ENCODE measurements around the gene CHRNA9.
"Not testable (repeated sequence)": the region's sequence is repeated elsewhere in the genome, so short reads cannot be mapped to it uniquely, and the experiment has no call there.

CHRNA9 gene

DNA sequence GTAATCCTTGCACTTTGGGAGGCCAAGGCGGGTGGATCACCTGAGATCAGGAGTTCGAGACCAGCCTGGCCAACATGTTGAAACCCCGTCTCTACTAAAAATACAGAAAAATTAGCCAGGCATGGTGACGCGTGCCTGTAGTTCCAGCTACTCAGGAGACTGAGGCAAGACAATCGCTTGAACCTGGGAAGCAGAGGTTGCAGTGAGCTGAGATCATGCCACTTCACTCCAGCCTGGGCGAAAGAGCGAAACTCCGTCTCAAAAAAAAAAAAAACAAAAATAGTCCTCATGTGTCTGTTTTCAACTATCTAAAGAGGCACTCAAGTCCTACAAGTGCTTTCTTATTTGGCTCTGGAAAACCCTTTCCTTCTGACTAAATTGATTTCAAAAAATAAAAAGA is 57.1 kb downstream of the CHRNA9 start:
- DNase-seq, result not testable (repeated sequence)

DNA sequence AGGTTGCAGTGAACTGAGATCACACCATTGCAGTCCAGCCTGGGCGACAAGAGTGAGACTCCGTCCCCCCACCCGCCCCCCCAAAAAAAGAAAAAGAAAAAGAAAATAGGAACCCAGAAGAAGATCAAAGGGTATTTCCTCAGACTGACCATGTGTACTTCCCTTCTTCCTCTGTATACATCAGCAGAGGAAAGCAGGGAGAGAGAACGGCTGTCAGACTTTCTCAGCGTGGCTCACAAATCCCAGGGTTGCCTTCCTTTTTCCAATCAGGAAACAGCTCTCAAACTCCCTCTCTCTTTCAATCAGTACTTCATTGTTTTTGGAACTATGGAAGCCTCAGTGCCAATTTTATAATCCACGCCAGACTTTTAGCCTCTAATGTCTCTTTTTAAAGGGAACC is 59.1 kb downstream of the CHRNA9 start:
- DNase-seq, result no peak

DNA sequence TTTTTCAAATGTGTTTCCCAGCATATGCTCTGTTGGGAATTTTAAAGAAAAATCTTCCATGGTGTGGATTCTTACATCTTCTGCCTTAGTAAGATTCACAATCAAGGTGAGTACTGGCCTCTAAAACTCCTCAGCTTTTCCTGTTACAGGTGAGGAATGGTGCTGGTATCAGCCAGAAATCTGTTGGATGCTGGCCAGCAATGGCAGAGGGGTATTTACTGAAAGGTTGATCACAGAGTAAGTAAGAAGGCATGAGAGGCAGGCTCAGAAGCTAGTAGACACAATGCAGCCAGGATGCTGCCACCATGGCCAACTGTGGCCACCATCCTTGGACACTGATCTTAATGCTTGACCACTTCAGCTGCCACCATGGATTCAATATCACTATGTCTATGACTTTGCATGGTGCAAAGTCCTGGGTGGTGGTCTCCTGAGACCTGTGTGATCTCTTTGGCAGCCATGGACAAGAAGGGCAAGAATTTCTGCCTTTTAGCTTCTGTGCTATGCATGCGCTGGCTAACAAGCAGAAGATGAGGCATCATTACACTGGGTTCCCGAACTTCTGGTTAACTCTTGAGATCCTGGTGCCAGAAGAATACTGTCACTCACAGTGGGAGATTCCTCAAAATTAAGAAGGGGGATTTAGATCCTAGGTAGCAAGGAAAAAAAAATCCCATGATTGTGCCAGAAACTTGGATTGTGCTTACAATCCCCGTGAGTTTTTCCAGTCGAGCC is 60.2 kb downstream of the CHRNA9 start:
- DNase-seq, result no peak

DNA sequence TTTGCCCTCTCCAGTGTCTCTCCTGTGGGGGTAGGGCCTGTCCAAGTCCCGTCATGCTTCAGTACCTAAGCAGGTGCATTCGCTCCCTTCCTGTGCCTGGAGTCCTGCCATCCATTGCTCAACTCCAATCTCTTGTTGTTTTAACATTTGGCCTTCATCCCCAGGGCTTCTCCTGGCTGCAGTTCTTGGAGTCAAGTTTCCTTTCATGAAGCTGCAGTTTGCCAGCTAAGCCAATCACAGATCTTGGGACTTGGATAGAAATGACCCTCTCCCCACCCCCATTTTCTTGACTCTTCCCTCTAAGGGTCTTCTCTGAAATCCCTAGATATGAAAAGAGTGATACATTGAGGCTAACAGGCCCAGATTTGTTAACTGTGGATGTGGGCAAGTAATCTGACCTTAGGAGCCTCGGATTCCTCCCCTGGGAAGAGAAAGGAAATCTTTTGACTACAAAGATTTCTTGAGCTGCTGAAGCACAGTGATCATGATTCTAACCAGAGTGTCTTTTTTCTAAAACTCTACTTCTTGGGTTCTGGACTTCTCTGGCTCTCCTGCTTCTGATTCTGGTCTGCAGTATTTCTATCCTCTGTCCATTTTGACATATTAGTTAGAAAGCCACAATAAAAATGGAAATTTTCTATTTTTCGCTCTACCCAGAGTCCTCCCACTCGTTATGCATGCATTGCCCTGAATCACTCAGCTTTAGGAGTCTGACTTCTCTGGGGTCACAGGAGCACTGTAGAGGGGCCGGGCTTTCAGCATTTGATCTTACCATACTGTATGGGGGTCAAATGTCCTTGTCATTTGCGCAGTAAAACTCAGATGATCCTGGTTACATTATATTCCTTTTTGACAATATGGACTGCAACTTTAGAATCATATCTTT is 61.0 kb downstream of the CHRNA9 start:
- no peak for DNase-seq

DNA sequence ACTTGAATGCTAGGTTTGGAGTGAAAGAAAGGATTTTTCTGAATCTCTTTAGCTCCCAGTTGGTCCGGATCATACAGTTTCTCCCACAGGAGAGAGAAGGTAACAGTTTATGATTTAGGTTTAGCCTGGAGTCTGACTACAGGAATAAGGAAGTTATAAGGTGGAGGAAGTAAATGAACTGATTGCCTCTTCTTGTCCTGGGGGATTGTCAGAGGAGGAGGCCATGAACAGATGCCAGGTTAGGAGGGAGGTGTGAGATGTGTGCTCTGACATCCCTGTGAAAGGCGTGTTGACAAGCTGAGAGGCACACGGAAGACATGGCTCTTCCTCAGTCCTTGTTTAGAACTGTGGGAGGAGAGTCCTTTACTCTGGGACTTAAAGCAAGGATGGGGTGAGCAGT is 64.4 kb downstream of the CHRNA9 start:
- DNase-seq, result no peak

DNA sequence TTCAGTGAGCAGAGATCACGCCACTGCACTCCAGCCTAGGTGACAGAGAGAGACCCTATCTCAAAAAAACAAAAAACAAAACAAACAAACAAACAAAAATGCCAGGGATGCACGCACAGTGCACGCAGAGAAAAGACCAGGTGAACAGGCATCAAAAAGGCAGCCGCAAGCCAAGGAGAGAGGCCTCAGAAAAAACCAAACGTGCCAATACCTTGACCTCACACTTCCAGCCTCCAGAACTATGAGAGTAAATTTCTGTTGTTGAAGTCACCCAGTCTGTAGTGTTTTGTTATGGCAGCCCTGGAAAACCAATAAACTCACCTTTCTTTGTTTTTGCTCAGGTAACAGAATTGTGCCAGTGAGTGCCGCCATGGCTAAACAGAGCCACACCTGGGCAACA is 66.0 kb downstream of the CHRNA9 start:
- no peak for DNase-seq

DNA sequence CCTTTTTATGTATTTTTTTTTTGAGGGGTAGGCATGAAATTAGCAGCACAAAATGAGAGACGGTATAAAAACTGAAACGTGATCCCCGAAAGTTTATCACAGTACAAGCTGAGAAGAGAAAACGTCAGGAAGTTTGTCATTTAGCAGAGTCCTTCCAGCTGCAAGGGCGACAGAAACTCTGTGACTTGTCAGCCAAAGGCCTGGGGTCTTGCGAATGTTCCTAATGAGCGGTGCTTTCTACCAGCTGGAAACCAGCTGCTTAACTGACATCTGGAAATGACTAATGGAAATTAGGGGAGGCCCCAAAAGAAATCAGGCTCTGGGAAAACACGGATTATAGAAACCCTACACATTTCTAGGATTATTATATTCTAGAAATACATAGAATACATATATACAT is 66.5 kb downstream of the CHRNA9 start:
- DNase-seq, result no peak

DNA sequence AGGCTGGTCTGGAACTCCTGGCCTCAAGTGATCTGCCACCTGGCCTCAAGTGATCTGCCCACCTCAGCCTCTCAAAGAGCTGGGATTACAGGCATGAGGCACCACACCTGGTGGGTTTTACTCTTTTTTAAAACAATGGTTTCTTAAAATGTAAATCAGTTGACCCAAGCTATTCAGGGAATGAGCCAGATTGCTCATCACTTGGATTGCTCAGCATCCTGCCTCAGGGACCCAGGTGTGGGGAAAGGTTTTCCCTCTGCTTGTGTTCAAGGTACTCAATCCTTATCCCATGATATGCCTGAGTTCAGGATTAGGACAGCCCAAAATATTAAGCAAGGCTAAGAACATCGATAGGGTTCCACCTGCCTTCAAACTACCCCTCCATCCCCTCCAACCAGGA is 67.4 kb downstream of the CHRNA9 start:
- no peak for DNase-seq

DNA sequence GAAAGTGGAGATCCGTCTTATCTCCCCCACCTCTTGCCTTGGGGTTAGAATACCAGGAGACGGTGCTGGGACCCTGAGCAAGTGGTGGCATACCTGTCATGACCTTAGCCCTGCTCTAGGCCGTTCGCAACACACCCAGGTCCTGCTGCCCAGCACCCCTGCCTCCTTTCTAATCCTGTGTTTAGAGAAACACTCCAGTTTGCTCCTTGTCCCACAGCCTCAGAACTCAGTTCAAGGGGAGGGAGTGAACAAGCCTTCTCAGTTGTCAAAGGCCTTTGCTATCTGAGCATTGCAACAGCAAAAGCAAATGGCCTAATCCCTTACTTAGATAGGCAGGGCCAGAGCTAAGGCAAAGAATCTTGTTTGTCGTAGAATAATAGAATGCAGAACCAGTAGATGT is 67.9 kb downstream of the CHRNA9 start:
- no peak for DNase-seq
